ENCODE results near the gene PWWP2B. TPM values are rescaled to one million over a fixed set of nuclear protein-coding genes. Genes with fewer than 3 reads are reported as not detected.

The PWWP2B gene
- total RNA-seq, 1 experiment from 2014 or later: 51.6 TPM

DNA sequence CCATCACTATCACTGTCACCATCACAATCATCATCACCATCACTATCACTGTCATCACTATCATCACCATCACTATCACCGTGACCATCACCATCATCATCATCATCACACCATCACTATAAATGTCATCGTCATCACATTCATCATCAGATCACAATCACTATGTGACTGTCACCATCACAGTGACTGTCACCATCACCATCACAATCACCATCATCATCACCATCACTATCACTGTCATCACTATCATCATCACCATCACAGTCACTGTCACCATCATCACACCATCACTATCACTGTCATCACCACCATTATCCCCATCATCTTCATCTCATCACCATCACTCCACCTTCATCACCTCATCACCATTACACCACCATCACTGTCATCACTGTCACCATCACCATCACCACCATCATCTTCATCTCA lies 31.0 kb downstream of the PWWP2B start:
- in situ Hi-C loops (cut with HindIII; ENCODE audit: low pct_unique_long_range_greater_than_20kb, low sequenced_read_pairs): no loop called here

DNA sequence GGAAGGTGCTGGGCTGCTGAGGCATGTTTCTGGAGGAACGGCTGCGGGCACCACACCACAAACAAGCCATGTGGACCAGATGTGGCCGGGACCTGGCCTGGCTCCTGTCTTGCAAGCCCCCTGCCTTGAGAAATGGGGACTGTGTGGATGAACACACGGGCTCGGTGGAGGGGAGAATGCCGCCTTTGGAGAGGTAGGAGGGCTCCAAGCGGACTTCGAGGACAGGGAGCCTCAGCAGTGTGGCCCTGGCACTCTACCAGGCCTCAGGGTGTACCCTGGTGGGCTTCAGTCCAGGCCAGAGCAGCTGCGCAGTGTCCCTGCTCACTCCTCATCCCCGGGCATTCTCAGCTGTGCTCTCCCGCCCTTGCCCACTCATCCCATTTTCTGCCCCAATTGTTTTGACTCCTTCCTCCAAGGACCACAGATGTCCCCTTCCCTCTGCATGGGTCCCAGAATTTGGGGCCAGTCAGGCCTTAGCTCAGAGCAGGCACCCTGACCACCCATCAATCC lies 31.5 kb downstream of the PWWP2B start:
- intact Hi-C loops (cut with micrococcal nuclease; ENCODE audit: unreplicated experiment) (no loop called here), in situ Hi-C loops (cut with HindIII; ENCODE audit: low pct_unique_long_range_greater_than_20kb, low sequenced_read_pairs) (no loop called here)
- no peaks in the 10 kb centered on the region for H3K27me3 ChIP-seq (ENCODE audit: control insufficient read depth, insufficient read depth, low read length)
- no peak overlapping the region for H3K4me3 ChIP-seq (ENCODE audit: low read depth in 2 of 2, low read length in 2 of 2)
- ATAC-seq (no peak), DNase-seq (ENCODE audit: low read depth, low spot score) (no peak)
- no peaks in the 10 kb centered on the region for H3K9me3 ChIP-seq (ENCODE audit: control insufficient read depth, insufficient read depth, low read depth, low read length)
- TF ChIP-seq, protein P1, sequence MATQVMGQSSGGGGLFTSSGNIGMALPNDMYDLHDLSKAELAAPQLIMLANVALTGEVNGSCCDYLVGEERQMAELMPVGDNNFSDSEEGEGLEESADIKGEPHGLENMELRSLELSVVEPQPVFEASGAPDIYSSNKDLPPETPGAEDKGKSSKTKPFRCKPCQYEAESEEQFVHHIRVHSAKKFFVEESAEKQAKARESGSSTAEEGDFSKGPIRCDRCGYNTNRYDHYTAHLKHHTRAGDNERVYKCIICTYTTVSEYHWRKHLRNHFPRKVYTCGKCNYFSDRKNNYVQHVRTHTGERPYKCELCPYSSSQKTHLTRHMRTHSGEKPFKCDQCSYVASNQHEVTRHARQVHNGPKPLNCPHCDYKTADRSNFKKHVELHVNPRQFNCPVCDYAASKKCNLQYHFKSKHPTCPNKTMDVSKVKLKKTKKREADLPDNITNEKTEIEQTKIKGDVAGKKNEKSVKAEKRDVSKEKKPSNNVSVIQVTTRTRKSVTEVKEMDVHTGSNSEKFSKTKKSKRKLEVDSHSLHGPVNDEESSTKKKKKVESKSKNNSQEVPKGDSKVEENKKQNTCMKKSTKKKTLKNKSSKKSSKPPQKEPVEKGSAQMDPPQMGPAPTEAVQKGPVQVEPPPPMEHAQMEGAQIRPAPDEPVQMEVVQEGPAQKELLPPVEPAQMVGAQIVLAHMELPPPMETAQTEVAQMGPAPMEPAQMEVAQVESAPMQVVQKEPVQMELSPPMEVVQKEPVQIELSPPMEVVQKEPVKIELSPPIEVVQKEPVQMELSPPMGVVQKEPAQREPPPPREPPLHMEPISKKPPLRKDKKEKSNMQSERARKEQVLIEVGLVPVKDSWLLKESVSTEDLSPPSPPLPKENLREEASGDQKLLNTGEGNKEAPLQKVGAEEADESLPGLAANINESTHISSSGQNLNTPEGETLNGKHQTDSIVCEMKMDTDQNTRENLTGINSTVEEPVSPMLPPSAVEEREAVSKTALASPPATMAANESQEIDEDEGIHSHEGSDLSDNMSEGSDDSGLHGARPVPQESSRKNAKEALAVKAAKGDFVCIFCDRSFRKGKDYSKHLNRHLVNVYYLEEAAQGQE (IDR thresholded peaks at IDR 0.05; ENCODE audit: insufficient read depth in 1 of 2, low read depth in 2 of 2, low read length in 1 of 2): no peak
- TF ChIP-seq SIN3A (IDR thresholded peaks at IDR 0.05; ENCODE audit: borderline replicate concordance, insufficient read depth, low read depth, low read length): no peak
- TF ChIP-seq, protein P2, sequence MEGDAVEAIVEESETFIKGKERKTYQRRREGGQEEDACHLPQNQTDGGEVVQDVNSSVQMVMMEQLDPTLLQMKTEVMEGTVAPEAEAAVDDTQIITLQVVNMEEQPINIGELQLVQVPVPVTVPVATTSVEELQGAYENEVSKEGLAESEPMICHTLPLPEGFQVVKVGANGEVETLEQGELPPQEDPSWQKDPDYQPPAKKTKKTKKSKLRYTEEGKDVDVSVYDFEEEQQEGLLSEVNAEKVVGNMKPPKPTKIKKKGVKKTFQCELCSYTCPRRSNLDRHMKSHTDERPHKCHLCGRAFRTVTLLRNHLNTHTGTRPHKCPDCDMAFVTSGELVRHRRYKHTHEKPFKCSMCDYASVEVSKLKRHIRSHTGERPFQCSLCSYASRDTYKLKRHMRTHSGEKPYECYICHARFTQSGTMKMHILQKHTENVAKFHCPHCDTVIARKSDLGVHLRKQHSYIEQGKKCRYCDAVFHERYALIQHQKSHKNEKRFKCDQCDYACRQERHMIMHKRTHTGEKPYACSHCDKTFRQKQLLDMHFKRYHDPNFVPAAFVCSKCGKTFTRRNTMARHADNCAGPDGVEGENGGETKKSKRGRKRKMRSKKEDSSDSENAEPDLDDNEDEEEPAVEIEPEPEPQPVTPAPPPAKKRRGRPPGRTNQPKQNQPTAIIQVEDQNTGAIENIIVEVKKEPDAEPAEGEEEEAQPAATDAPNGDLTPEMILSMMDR (IDR thresholded peaks at IDR 0.05): no peak
- no peak for TF ChIP-seq POLR2AphosphoS5 (IDR thresholded peaks at IDR 0.05; ENCODE audit: low read depth, low read length)
- no peak for TF ChIP-seq TCF7L2 (IDR thresholded peaks at IDR 0.05; ENCODE audit: low read depth, low read length)
- no peaks in the 10 kb centered on the region for H3K36me3 ChIP-seq (ENCODE audit: control insufficient read depth, insufficient read depth, low read length)
- ChIA-PET POLR2A (no interaction called here), CTCF (no interaction called here)
- H3K27ac ChIP-seq (ENCODE audit: low read length): no peak overlapping the region
- BruUV-seq (replicated peaks): no TSS peak
- peaks cover 15% of the 10 kb centered on the region for H3K4me1 ChIP-seq (ENCODE audit: control insufficient read depth, insufficient read depth, low read length)

More for the DNA sequence above, 31.0 kb downstream of the PWWP2B start:
- Histone ChIP-seq H3K4me3 (ENCODE audit: low read depth in 2 of 2, low read length in 2 of 2) (no peak overlapping the region), H3K9me3 (ENCODE audit: control insufficient read depth, insufficient read depth, low read depth, low read length) (no peaks in the 10 kb centered on the region), H3K4me1 (ENCODE audit: control insufficient read depth, insufficient read depth, low read length) (peaks cover 16% of the 10 kb centered on the region), H3K27me3 (ENCODE audit: control insufficient read depth, insufficient read depth, low read length) (no peaks in the 10 kb centered on the region), H3K36me3 (ENCODE audit: control insufficient read depth, insufficient read depth, low read length) (no peaks in the 10 kb centered on the region), H3K27ac (ENCODE audit: low read length) (no peak overlapping the region)
- TF ChIP-seq SIN3A (IDR thresholded peaks at IDR 0.05; ENCODE audit: borderline replicate concordance, insufficient read depth, low read depth, low read length) (no peak), POLR2AphosphoS5 (IDR thresholded peaks at IDR 0.05; ENCODE audit: low read depth, low read length) (no peak), TCF7L2 (IDR thresholded peaks at IDR 0.05; ENCODE audit: low read depth, low read length) (no peak)
- TF ChIP-seq, protein P1 (IDR thresholded peaks at IDR 0.05; ENCODE audit: insufficient read depth in 1 of 2, low read depth in 2 of 2, low read length in 1 of 2): no peak
- ATAC-seq: no peak
- ChIA-PET CTCF (no interaction called here), POLR2A (no interaction called here)
- intact Hi-C loops (cut with micrococcal nuclease; ENCODE audit: unreplicated experiment): no loop called here
- DNase-seq (ENCODE audit: low read depth, low spot score): no peak
- no TSS peak for BruUV-seq (replicated peaks)

Data from Panc1 (cell line).